Epithelial cell of proximal tubule (primary cell): ENCODE measurements around the gene ERLEC1. TPM values are rescaled to one million over a fixed set of nuclear protein-coding genes. Genes with fewer than 3 reads are reported as not detected.

ENCODE experiments used
- DNase-seq: peaks from one replicate; pipeline ENCODE4 v3.0.0-alpha.2; 2011; ENCODE audit warnings: low read depth
- H3K4me3 ChIP-seq: 2 replicates; pipeline ENCODE4 v1.5.1; 2011; ENCODE audit warnings: low read depth, mild to moderate bottlenecking, low read length
- total RNA-seq: library from RNA; depleted of rRNA; stranded (reverse); fragments of >200 nt; gene quantifications from 2 replicates; pipeline ENCODE4 v1.2.3, GENCODE V29; 2015
- TF ChIP-seq, protein P1 (sequence below): conservative IDR thresholded peaks from 2 replicates; pipeline ENCODE4 v1.5.1; 2012; ENCODE audit warnings: low read depth, mild to moderate bottlenecking, low read length

ERLEC1 gene
- total RNA-seq, 1 donor from 2014 or later: 94.1 TPM

DNA sequence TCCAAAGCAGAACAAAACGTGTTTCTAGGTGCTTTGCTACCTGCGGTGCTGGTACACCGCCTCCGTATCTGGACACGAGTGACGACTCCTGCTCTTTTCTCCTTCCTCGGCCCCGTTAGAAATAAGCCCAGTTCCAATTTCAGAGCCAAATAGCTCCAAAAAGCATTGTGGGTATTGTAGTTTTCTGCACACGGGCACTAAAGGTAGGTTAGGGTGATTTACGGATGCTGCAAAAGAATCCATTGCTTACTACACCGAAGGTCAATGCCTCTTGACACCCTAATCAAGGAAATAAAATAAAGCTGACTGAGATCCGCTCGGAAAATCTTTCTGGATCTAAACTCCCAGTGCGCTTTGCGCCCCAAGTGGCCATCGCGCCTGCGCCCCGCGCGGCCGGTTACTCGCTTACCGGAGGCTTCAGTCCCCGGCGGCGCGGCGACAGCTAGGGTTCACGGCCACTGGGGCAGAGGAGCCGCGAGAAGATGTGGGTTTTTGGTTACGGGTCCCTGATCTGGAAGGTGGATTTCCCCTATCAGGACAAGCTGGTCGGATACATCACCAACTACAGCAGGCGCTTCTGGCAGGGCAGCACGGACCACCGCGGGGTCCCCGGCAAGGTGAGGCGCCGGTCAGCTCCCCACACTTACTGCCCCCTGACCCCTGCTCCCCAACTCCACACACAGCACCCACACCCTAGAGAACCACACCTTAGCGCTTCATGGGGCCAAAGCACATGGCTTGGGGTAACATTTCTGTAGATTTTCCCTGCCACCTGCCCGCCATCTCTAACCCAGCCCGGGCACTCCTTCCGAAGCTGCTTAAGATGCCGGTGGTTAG, 19.2 kb upstream of the ERLEC1 start, which contains the start of gene CHAC2:
TSS of gene CHAC2 (plus strand) at position 400 of the 837 bp plus-strand sequence. CDS start at position 483, 83 bp downstream.
- DNase-seq: peak; percentile 69
- TF ChIP-seq, protein P1, sequence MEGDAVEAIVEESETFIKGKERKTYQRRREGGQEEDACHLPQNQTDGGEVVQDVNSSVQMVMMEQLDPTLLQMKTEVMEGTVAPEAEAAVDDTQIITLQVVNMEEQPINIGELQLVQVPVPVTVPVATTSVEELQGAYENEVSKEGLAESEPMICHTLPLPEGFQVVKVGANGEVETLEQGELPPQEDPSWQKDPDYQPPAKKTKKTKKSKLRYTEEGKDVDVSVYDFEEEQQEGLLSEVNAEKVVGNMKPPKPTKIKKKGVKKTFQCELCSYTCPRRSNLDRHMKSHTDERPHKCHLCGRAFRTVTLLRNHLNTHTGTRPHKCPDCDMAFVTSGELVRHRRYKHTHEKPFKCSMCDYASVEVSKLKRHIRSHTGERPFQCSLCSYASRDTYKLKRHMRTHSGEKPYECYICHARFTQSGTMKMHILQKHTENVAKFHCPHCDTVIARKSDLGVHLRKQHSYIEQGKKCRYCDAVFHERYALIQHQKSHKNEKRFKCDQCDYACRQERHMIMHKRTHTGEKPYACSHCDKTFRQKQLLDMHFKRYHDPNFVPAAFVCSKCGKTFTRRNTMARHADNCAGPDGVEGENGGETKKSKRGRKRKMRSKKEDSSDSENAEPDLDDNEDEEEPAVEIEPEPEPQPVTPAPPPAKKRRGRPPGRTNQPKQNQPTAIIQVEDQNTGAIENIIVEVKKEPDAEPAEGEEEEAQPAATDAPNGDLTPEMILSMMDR: peak; percentile 25
- peak within 1 kb of the TSS; percentile 87 for H3K4me3 ChIP-seq

DNA sequence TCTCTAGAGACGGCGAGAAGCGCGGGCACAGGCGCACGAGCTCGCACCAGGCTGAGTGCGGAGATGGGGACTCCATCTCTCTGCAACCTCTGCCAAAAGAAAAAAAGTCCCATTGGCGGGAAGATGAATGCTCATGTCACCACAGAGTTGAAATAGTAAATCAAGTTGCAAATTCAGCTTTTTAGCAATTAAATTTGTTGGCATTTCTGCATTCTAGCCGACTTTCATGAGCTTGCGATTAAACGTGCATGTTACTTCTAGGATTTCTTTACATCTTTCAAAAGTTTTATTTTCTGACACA, 18.7 kb upstream of the ERLEC1 start:
- peak overlapping the region; percentile 87 for H3K4me3 ChIP-seq
- DNase-seq: no peak
- TF ChIP-seq, protein P1: no peak

DNA sequence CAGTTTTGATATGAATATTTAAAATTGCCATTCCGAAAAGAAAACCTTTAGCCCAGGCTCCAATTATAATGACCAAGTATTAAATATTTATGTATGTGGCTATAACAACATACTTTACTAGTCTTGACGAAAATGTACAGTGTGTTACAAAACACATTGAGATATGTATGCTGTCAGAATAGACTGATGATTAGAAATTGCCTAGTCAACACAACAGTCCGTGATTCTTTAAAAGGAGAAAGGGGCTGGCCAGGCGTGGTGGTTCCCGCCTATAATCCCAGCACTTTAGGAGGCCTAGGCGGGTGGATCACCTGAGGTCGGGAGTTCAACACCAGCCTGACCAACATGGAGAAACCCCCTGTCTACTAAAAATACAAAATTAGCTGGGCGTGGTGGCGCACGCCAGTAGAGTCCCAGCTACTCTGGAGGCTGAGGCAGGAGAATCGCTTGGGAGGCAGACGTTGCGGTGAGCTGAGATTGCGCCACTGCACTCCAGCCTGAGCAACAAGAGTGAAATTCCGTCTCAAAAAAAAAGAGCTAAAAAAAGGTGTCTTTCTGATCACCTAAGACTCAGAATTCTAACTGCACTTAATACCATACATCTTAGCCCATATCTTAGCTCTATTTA, 17.4 kb upstream of the ERLEC1 start:
- DNase-seq: no peak
- TF ChIP-seq, protein P1: no peak
- no peak overlapping the region for H3K4me3 ChIP-seq

DNA sequence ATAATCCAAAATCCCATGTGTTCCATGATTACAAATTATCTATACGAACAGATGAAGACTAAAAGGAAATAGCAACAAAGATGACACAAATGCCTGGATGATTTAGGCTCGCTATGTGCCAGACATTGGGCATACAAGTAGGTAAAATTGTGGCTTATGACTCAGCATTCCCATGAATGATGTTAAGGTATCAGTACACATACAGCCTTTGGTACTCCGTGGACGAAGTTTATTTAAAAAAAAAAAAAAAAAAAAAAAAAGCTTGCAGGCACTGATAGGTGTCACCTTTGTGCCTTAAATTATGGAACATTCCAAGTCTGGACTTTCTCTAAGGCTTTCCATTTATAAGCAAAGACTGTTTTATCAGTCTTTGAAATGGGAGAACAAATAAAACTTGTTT, 16.6 kb upstream of the ERLEC1 start:
- DNase-seq: no peak
- TF ChIP-seq, protein P1: no peak
- no peak overlapping the region for H3K4me3 ChIP-seq

DNA sequence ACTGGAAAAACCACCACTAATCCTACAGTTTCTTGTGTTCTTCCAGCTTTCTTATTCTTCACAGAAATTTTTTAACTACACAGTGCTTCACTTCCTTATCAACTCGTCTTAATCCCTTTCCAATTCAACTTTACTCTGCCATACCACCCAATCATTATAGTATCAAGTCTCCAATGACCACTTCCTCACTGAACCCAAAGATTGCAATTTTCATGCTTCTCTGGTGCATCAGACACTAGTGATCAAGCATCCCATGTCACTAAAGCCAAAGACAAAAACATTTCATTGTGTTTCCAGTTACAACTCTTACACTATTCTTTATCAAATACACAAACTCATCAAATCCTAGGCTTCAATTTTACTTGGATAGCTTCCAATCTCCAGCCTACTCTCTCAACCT, 9.7 kb upstream of the ERLEC1 start:
- no peak overlapping the region for H3K4me3 ChIP-seq
- TF ChIP-seq, protein P1: no peak

DNA sequence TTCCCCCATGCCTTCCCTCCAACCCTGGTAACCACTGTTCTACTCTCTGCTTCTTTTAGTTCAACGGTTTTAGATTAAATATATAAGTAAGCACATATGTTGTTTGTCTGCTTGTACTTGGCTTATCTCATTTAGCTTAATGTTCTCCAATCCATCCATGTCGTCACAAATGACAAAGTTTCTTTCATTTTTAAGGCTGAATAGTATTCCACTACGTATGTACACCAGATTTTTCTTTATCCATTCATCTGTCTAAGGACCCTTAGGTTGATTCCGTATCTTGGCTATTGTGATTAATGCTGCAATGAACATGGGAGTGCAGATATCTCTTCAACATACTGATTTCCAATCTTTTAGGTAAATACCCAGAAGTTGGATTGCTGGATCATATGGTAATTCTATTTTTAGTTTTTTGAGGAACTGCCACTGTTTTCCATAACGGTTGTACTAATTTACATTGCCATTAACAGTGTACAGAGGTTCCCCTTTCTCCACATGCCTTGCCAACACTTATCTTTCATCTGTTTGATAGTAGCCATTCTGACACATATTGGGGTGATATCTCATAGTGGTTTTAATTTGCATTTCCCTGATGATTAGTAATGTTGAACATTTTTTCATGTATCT, 8.2 kb upstream of the ERLEC1 start:
- TF ChIP-seq, protein P1: no peak
- DNase-seq: no peak
- H3K4me3 ChIP-seq: no peak overlapping the region

More for the DNA sequence above, 9.7 kb upstream of the ERLEC1 start:
- no peak for DNase-seq
